ENCODE data around the gene ATAT1.

Gene ATAT1

GRCh38 chr6:30614044-30614842, 12.4 kb upstream of the ATAT1 start:
- no peak for TF ChIP-seq CTCF (IDR thresholded peaks at IDR 0.05; ENCODE audit: low read depth, low read length, missing control alignments)
- in situ Hi-C loops (cut with HindIII; ENCODE audit: low pct_ligation_motif_present, low sequenced_read_pairs): no loop called here
- peak overlapping the region; percentile 47 for H3K4me3 ChIP-seq (ENCODE audit: low read depth, low read length)
- DNase-seq: no peak
- no peaks in the 10 kb centered on the region for H3K27me3 ChIP-seq (replicated peaks)
- H3K36me3 ChIP-seq (replicated peaks): peaks cover 22% of the 10 kb centered on the region
- H3K27ac ChIP-seq: peak overlapping the region; percentile 37

- DNase-seq: peak; percentile 93
- H3K36me3 ChIP-seq (replicated peaks): peaks cover 22% of the 10 kb centered on the region
- in situ Hi-C loops (cut with HindIII; ENCODE audit: low pct_ligation_motif_present, low sequenced_read_pairs): no loop called here
- peak overlapping the region; percentile 96 for H3K4me3 ChIP-seq (ENCODE audit: low read depth, low read length)
- H3K27me3 ChIP-seq (replicated peaks): no peaks in the 10 kb centered on the region
- no peak for TF ChIP-seq CTCF (IDR thresholded peaks at IDR 0.05; ENCODE audit: low read depth, low read length, missing control alignments)
- H3K27ac ChIP-seq: peak overlapping the region; percentile 99
These were observed 11.8 kb upstream of the ATAT1 start for GRCh38 chr6:30614843-30615218.

- in situ Hi-C loops (cut with HindIII; ENCODE audit: low pct_ligation_motif_present, low sequenced_read_pairs): no loop called here
- H3K4me3 ChIP-seq (ENCODE audit: low read depth, low read length): peak overlapping the region; percentile 96
- H3K27ac ChIP-seq: peak overlapping the region; percentile 99
- peak; percentile 45 for DNase-seq
- H3K36me3 ChIP-seq (replicated peaks): peaks cover 24% of the 10 kb centered on the region
- H3K27me3 ChIP-seq (replicated peaks): no peaks in the 10 kb centered on the region
- no peak for TF ChIP-seq CTCF (IDR thresholded peaks at IDR 0.05; ENCODE audit: low read depth, low read length, missing control alignments)
These were observed 11.3 kb upstream of the ATAT1 start for GRCh38 chr6:30615219-30615957.

- peak overlapping the region; percentile 99 for H3K27ac ChIP-seq
- peaks cover 26% of the 10 kb centered on the region for H3K36me3 ChIP-seq (replicated peaks)
- in situ Hi-C loops (cut with HindIII; ENCODE audit: low pct_ligation_motif_present, low sequenced_read_pairs): no loop called here
- TF ChIP-seq CTCF (IDR thresholded peaks at IDR 0.05; ENCODE audit: low read depth, low read length, missing control alignments): no peak
- H3K27me3 ChIP-seq (replicated peaks): no peaks in the 10 kb centered on the region
- peak overlapping the region; percentile 96 for H3K4me3 ChIP-seq (ENCODE audit: low read depth, low read length)
- no peak for DNase-seq
These were observed 10.5 kb upstream of the ATAT1 start for GRCh38 chr6:30615958-30616810.

- in situ Hi-C loops (cut with HindIII; ENCODE audit: low pct_ligation_motif_present, low sequenced_read_pairs): no loop called here
- Histone ChIP-seq H3K27me3 (replicated peaks) (no peaks in the 10 kb centered on the region), H3K4me3 (ENCODE audit: low read depth, low read length) (peak within 1 kb of the TSS; percentile 96), H3K36me3 (replicated peaks) (peaks cover 29% of the 10 kb centered on the region), H3K27ac (peak within 1 kb of the TSS; percentile 99)
- peak; percentile 100 for DNase-seq
- no peak for TF ChIP-seq CTCF (IDR thresholded peaks at IDR 0.05; ENCODE audit: low read depth, low read length, missing control alignments)
These were observed 9.7 kb upstream of the ATAT1 start, which contains the start of gene PPP1R10 for GRCh38 chr6:30616811-30617564. PPP1R10 (minus strand) TSS chr6:30617243; CDS start chr6:30609944, 7,299 bp downstream.
